ENCODE data around the gene OSBPL5.

The OSBPL5 gene

DNA sequence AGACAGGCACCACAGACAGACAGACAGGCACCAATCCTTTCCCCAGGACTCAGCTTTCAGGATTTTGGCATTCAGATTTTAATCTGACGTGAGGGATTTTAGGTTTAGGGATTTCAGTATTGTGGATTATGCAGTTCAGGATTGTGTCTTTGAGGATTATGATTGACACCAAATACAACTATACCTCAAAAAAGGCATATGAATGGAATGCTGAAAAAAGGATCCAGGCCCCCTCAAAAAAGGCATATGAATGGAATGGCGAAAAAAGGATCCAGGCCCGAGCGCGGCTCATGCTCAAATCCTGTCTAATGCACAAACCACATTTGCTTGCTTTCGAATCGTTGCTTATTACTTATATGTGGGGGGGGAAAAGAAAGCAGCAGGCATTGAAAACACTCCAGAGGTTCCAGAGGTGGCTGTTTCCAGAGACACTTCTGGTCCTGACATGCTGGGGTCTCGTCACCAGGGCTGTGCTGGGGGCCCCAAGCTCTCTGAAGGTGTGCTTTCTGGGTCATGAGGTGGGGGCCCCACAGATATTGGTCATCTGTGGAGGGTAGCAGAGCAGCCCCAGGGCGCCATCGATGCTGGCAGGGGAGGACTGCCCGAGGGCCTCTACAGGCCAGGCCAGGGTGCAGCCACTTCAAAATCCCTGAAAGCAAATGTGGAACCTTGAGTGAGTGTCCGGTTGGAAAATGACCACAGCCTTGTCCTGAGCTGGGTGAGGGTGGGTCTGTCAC is 16.8 kb upstream of the OSBPL5 start:
- TF ChIP-seq, protein P1, sequence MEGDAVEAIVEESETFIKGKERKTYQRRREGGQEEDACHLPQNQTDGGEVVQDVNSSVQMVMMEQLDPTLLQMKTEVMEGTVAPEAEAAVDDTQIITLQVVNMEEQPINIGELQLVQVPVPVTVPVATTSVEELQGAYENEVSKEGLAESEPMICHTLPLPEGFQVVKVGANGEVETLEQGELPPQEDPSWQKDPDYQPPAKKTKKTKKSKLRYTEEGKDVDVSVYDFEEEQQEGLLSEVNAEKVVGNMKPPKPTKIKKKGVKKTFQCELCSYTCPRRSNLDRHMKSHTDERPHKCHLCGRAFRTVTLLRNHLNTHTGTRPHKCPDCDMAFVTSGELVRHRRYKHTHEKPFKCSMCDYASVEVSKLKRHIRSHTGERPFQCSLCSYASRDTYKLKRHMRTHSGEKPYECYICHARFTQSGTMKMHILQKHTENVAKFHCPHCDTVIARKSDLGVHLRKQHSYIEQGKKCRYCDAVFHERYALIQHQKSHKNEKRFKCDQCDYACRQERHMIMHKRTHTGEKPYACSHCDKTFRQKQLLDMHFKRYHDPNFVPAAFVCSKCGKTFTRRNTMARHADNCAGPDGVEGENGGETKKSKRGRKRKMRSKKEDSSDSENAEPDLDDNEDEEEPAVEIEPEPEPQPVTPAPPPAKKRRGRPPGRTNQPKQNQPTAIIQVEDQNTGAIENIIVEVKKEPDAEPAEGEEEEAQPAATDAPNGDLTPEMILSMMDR (IDR thresholded peaks at IDR 0.05; ENCODE audit: extremely low read depth, insufficient read depth, missing control alignments), result no peak
- DNase-seq (ENCODE audit: low spot score), result no peak
- in situ Hi-C loops (cut with MboI; ENCODE audit: low pct_unique_long_range_greater_than_20kb, low sequenced_read_pairs, unreplicated experiment), result no loop called here

DNA sequence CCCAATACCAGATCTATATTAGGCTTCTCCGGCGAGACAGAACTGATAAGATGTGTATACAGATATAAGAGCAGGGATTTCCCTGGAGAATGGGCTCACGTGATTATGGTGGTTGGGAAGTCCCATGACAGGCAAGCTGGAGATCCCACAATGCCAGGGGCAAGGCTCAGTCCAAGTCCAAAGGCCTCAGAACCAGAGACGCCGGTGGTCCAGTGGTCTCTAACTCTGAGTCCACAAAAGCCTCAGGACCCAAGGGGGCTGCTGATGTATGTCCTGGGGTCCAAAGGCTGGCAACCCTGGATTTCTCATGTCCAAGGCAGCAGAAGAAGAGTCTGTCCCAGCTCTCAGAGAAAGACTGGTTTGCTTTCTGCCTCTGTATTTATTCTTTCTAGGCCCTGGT is 15.8 kb upstream of the OSBPL5 start:
- in situ Hi-C loops (cut with MboI; ENCODE audit: low pct_unique_long_range_greater_than_20kb, low sequenced_read_pairs, unreplicated experiment), result no loop called here
- TF ChIP-seq, protein P1 (IDR thresholded peaks at IDR 0.05; ENCODE audit: extremely low read depth, insufficient read depth, missing control alignments), result no peak

DNA sequence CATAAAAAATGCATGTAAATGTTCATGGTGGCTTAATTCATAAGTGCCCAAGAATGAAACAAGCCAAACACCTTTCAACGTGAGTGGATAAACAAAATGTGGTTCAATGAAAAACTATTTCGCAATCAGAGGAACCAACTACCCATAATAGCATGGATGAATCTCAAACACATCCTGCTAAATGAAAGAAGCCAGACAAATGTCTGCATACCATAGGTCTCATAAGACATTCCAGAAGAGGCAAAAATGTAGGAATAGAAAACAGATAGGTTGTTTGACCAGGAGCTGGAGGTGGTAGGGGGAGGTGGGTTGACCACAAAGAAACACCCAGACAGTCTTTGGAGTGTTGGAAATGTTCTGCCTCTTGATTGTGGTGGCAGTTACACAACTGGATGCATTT is 13.2 kb upstream of the OSBPL5 start:
- no peak for DNase-seq (ENCODE audit: low spot score)
- in situ Hi-C loops (cut with MboI; ENCODE audit: low pct_unique_long_range_greater_than_20kb, low sequenced_read_pairs, unreplicated experiment), result no loop called here

More for the DNA sequence above, 15.8 kb upstream of the OSBPL5 start:
- DNase-seq (ENCODE audit: low spot score), result no peak

DNA sequence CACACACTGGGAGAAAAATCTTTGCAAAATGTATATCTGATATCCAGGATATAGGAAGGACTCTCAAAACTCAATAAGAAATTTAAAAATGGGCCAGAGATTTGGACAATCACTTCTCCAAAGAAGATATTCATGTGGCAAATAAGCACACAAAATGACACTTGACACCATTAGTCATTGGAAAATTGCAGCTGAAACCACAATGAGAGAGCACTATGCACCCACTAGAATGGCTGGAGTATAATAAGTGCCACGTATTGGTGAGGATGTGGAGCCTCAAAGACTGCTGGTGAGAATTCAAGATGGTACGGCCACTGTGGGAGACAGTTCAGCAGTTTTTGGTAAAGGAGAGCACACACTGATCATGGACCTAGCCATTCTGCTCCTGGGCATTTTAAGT is 12.8 kb upstream of the OSBPL5 start:
- no peak for DNase-seq (ENCODE audit: low spot score)

More for the DNA sequence above, 13.2 kb upstream of the OSBPL5 start:
- TF ChIP-seq, protein P1 (IDR thresholded peaks at IDR 0.05; ENCODE audit: extremely low read depth, insufficient read depth, missing control alignments), result no peak

DNA sequence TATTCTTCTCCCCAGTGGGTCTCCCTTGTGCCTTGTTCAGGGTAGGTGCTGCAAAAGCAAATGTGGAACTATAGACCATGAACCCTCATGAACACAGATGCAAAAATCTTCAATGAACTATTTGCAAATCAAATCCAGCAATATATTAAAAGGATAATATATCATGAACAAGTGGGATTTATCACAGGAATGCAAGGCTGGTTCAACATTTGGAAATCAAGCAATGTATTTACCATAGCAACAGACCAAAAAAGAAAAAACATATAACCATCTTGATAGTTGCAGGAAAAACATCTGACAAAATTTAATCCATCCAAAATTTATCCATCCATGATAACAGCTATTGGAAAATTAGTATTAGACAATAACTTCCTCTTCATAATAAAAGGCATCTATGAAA is 11.4 kb upstream of the OSBPL5 start:
- in situ Hi-C loops (cut with MboI; ENCODE audit: low pct_unique_long_range_greater_than_20kb, low sequenced_read_pairs, unreplicated experiment), result no loop called here
- no peak for DNase-seq (ENCODE audit: low spot score)
- TF ChIP-seq, protein P1 (IDR thresholded peaks at IDR 0.05; ENCODE audit: extremely low read depth, insufficient read depth, missing control alignments), result no peak

More for the DNA sequence above, 12.8 kb upstream of the OSBPL5 start:
- TF ChIP-seq, protein P1 (IDR thresholded peaks at IDR 0.05; ENCODE audit: extremely low read depth, insufficient read depth, missing control alignments), result no peak
- in situ Hi-C loops (cut with MboI; ENCODE audit: low pct_unique_long_range_greater_than_20kb, low sequenced_read_pairs, unreplicated experiment), result no loop called here

DNA sequence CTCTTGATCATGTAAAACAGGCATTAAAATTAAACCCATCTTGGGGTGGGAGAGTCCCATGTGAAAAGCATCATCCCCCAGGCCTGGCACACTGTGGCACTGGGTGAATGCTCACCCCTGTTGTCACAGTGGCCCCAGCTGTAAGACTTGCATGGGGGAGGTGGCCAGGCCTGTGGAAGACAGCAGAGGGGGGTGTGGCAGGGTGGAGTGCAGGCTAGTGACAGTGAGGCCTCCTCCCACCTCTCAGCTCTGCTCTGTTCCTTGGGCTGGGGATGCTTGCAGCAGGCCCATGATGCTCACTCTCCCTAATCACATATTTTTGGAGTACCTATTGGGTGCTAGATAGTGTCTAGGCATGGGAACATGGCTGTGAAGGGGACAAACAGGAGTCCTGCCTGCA is 10.1 kb upstream of the OSBPL5 start:
- in situ Hi-C loops (cut with MboI; ENCODE audit: low pct_unique_long_range_greater_than_20kb, low sequenced_read_pairs, unreplicated experiment), result no loop called here
- DNase-seq (ENCODE audit: low spot score), result no peak
- TF ChIP-seq, protein P1 (IDR thresholded peaks at IDR 0.05; ENCODE audit: extremely low read depth, insufficient read depth, missing control alignments), result no peak

Measured in GM13977 (cell line).